Gastrocnemius medialis (tissue), 4 donors: ENCODE data around the gene RP2.

Experiments
- POLR2A ChIP-seq, 2 donors: fragments of 450-650 bp; IDR thresholded peaks; one replicate each; pipeline ENCODE4 v1.6.1; 2017; ENCODE audit warnings: antibody characterized with exemption in 2 of 2, mild to moderate bottlenecking in 2 of 2, moderate library complexity in 2 of 2
- TF ChIP-seq, protein P1 (sequence below), 5 experiments: fragments of 450-650 bp in 3 of 5; fragments of 200-600 bp in 2 of 5; sonication (generic) in 2 of 5; IDR thresholded peaks in 4 of 5; conservative IDR thresholded peaks in 1 of 5; 1 replicate in 4 of 5; 2 replicates in 1 of 5; pipeline ENCODE4 v1.5.1; 2016 to 2019; ENCODE audit warnings: antibody characterized with exemption in 5 of 5, mild to moderate bottlenecking in 3 of 5, moderate library complexity in 3 of 5

DNA sequence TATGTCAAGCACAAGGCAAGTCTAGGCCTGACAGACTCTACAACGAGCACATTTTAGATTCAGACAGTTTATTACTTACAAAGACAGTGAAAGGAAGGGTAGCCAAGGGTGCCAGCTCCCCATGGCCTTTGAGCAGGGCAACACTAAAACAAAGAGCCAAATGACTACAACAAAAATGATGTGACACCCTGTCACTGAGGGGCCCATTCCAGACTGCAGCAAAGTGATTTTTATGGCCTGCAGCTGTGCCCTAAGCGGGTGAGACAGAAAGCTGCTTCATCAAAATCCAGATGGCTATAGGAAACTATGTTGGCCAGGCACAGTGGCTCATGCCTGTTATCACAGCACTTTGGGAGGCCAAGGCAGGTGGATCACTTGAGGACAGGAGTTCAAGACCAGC is 13.4 kb upstream of the RP2 start:
- TF ChIP-seq, protein P1, sequence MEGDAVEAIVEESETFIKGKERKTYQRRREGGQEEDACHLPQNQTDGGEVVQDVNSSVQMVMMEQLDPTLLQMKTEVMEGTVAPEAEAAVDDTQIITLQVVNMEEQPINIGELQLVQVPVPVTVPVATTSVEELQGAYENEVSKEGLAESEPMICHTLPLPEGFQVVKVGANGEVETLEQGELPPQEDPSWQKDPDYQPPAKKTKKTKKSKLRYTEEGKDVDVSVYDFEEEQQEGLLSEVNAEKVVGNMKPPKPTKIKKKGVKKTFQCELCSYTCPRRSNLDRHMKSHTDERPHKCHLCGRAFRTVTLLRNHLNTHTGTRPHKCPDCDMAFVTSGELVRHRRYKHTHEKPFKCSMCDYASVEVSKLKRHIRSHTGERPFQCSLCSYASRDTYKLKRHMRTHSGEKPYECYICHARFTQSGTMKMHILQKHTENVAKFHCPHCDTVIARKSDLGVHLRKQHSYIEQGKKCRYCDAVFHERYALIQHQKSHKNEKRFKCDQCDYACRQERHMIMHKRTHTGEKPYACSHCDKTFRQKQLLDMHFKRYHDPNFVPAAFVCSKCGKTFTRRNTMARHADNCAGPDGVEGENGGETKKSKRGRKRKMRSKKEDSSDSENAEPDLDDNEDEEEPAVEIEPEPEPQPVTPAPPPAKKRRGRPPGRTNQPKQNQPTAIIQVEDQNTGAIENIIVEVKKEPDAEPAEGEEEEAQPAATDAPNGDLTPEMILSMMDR (IDR thresholded peaks at IDR 0.05 in 4 of 5, conservative IDR thresholded peaks at IDR 0.05 in 1 of 5) = no peak
- TF ChIP-seq POLR2A (IDR thresholded peaks at IDR 0.05) = no peak
